Measurements from ENCODE around the gene ABI3BP. TPM values are rescaled to one million over a fixed set of nuclear protein-coding genes. Genes with fewer than 3 reads are reported as not detected.
"Not testable (repeated sequence)": the region's sequence is repeated elsewhere in the genome, so short reads cannot be mapped to it uniquely, and the experiment has no call there.

The ABI3BP gene
- total RNA-seq, 1 experiment from 2014 or later: 0.64 TPM

- no peak for DNase-seq (ENCODE audit: low spot score)
Observed at GRCh38 chr3:100981164-100981911, 11.9 kb downstream of the ABI3BP start.

- DNase-seq (ENCODE audit: low spot score): no peak
Observed at GRCh38 chr3:100978011-100978659, 15.1 kb downstream of the ABI3BP start.

- no peak for DNase-seq (ENCODE audit: low spot score)
Observed at GRCh38 chr3:100976611-100977010, 16.6 kb downstream of the ABI3BP start.

- DNase-seq (ENCODE audit: low spot score): no peak
Observed at GRCh38 chr3:100975714-100976113, 17.5 kb downstream of the ABI3BP start.

- DNase-seq (ENCODE audit: low spot score): no peak
Observed at GRCh38 chr3:100973594-100973993, 19.6 kb downstream of the ABI3BP start.

- no peak for DNase-seq (ENCODE audit: low spot score)
Observed at GRCh38 chr3:100972867-100973266, 20.4 kb downstream of the ABI3BP start.

GRCh38 chr3:100972301-100972844 is 20.8 kb downstream of the ABI3BP start:
- no peak for DNase-seq (ENCODE audit: low spot score)

GRCh38 chr3:100971798-100972197 is 21.4 kb downstream of the ABI3BP start:
- DNase-seq (ENCODE audit: low spot score): no peak

- DNase-seq (ENCODE audit: low spot score): no peak
Observed at GRCh38 chr3:100970477-100970990, 22.7 kb downstream of the ABI3BP start.

- DNase-seq (ENCODE audit: low spot score): no peak
Observed at GRCh38 chr3:100968932-100969906, 24.0 kb downstream of the ABI3BP start.

- DNase-seq (ENCODE audit: low spot score): no peak
Observed at GRCh38 chr3:100966807-100967206, 26.4 kb downstream of the ABI3BP start.

GRCh38 chr3:100966049-100966491 is 27.2 kb downstream of the ABI3BP start:
- DNase-seq (ENCODE audit: low spot score): no peak

GRCh38 chr3:100963041-100963440 is 30.2 kb downstream of the ABI3BP start:
- no peak for DNase-seq (ENCODE audit: low spot score)

- no peak for DNase-seq (ENCODE audit: low spot score)
Observed at GRCh38 chr3:100957261-100957986, 35.8 kb downstream of the ABI3BP start.

- DNase-seq (ENCODE audit: low spot score): no peak
Observed at GRCh38 chr3:100956276-100956675, 36.9 kb downstream of the ABI3BP start.

GRCh38 chr3:100954990-100955389 is 38.2 kb downstream of the ABI3BP start:
- no peak for DNase-seq (ENCODE audit: low spot score)

- DNase-seq (ENCODE audit: low spot score): no peak
Observed at GRCh38 chr3:100954199-100954935, 38.9 kb downstream of the ABI3BP start.

GRCh38 chr3:100953103-100953502 is 40.1 kb downstream of the ABI3BP start:
- DNase-seq (ENCODE audit: low spot score): no peak

- DNase-seq (ENCODE audit: low spot score): no peak
Observed at GRCh38 chr3:100947119-100947518, 46.1 kb downstream of the ABI3BP start.

GRCh38 chr3:100946096-100946495 is 47.1 kb downstream of the ABI3BP start:
- DNase-seq (ENCODE audit: low spot score): not testable (repeated sequence)

Measured in H4 (cell line).